NCI-H2171 (cell line): ENCODE results near the gene DBN1.
"Not testable (repeated sequence)": the region's sequence is repeated elsewhere in the genome, so short reads cannot be mapped to it uniquely, and the experiment has no call there.

Source experiments
- DNase-seq: peaks from one replicate; lab custom pipeline; 2025; lab: John Stamatoyannopoulos, UW

The DBN1 gene

GRCh38 chr5:177429248-177430040 is 44.0 kb downstream of the DBN1 start:
- DNase-seq: no peak

- no peak for DNase-seq
Observed at GRCh38 chr5:177428574-177429217, 44.7 kb downstream of the DBN1 start.

GRCh38 chr5:177427919-177428573 is 45.4 kb downstream of the DBN1 start:
- DNase-seq: no peak

- no peak for DNase-seq
Observed at GRCh38 chr5:177427211-177427822, 46.1 kb downstream of the DBN1 start.

DNA sequence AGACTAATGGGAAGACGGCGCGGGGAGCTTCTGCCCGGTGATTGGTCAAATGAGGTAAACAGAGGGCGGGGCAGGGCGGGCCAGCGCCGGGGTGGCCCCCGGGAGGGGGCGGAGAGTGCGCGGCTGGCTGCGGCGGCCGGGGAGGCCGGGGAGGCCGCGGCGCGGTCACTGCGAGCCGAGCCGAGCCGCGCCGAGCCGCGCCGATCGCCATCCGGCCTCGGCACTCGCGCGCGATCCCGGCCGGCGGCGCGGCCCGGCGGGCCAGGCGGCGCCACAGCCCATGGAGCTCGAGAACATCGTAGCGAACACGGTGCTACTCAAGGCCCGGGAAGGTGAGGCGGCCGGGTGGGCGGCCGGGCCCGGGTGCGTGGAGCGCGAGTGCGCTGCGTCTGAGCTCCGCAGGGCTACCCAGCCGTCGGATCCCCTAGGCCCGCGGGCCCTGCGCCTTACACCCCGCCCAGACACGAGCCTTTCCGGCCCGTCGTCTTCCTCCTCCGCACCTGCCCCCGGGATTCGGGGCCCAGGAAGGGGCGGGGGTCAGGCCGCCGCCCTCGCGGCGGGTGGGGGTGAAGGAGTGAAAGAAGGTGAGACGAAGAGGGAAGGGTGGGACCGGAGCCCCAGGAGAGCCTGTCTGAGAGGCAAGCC is 46.7 kb downstream of the DBN1 start, which contains the start of gene GRK6:
TSS of gene GRK6 (plus strand) at position 111 of the 645 bp plus-strand sequence. CDS start at position 281, 170 bp downstream.
- DNase-seq: no peak

- peak; percentile 96 for DNase-seq
Observed at GRCh38 chr5:177425801-177426565, 47.5 kb downstream of the DBN1 start.

- DNase-seq: no peak
Observed at GRCh38 chr5:177425196-177425800, 48.1 kb downstream of the DBN1 start.

- no peak for DNase-seq
Observed at GRCh38 chr5:177423671-177424070, 49.8 kb downstream of the DBN1 start.

- no peak for DNase-seq
Observed at GRCh38 chr5:177421062-177421798, 52.2 kb downstream of the DBN1 start.

GRCh38 chr5:177420472-177420871 is 53.0 kb downstream of the DBN1 start:
- not testable (repeated sequence) for DNase-seq

GRCh38 chr5:177419046-177419445 is 54.4 kb downstream of the DBN1 start:
- no peak for DNase-seq

GRCh38 chr5:177417081-177417480 is 56.4 kb downstream of the DBN1 start:
- DNase-seq: not testable (repeated sequence)

DNA sequence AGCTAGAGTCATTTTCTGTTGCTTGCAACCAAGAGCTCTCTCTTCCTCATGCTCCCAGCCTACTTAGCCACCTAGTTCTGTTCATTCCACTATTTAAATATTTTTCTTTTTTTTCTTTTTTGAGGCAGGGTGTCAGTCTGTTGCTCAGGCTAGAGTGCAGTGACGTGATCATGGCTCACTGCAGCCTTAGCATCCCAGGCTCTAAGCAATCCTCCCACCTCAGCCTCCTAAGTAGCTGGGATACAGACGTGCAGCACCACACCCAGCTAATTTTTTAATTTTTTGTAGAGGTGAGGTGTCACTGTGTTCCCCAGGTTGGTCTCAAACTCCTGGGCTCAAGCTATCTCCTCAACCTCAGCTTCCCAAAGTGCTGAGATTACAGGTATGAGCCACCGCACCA is 59.0 kb downstream of the DBN1 start:
- no peak for DNase-seq

GRCh38 chr5:177412603-177413233 is 60.7 kb downstream of the DBN1 start:
- DNase-seq: no peak

- no peak for DNase-seq
Observed at GRCh38 chr5:177410575-177410974, 62.9 kb downstream of the DBN1 start.

GRCh38 chr5:177409043-177409801 is 64.2 kb downstream of the DBN1 start, which contains the start of gene F12:
TSS of gene F12 (minus strand) at chr5:177409564. CDS start at chr5:177409527, 37 bp downstream.
- DNase-seq: no peak
